ENCODE results near the gene S100A16. TPM values are rescaled to one million over a fixed set of nuclear protein-coding genes. Genes with fewer than 3 reads are reported as not detected.
A peak's percentile ranks its signal among the peaks of the same experiment; 100 is the strongest.

S100A16 gene
- total and polyA plus RNA-seq, 9 of the 15 experiments (the other 6 are each of a cell fraction or from before 2014, with no cell fraction given): 1.6 to 6.9 (median 4.3) TPM

GRCh38 chr1:153633754-153634665, 21.1 kb upstream of the S100A16 start, which contains the start of gene CHTOP (continued):
- peak; percentile 98 for TF ChIP-seq AFF4 (CRISPR knock-in tag; IDR thresholded peaks at IDR 0.05)
- no peak for TF ChIP-seq OTX1 (CRISPR knock-in tag; IDR thresholded peaks at IDR 0.05)
- TF ChIP-seq, protein P1, sequence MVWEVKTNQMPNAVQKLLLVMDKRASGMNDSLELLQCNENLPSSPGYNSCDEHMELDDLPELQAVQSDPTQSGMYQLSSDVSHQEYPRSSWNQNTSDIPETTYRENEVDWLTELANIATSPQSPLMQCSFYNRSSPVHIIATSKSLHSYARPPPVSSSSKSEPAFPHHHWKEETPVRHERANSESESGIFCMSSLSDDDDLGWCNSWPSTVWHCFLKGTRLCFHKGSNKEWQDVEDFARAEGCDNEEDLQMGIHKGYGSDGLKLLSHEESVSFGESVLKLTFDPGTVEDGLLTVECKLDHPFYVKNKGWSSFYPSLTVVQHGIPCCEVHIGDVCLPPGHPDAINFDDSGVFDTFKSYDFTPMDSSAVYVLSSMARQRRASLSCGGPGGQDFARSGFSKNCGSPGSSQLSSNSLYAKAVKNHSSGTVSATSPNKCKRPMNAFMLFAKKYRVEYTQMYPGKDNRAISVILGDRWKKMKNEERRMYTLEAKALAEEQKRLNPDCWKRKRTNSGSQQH (CRISPR knock-in tag; IDR thresholded peaks at IDR 0.05): no peak
- TF ChIP-seq KAT7 (CRISPR knock-in tag; IDR thresholded peaks at IDR 0.05; ENCODE audit: borderline replicate concordance): peak; percentile 88; the same call in 1 of the 2 replicates
- TF ChIP-seq, protein P2, sequence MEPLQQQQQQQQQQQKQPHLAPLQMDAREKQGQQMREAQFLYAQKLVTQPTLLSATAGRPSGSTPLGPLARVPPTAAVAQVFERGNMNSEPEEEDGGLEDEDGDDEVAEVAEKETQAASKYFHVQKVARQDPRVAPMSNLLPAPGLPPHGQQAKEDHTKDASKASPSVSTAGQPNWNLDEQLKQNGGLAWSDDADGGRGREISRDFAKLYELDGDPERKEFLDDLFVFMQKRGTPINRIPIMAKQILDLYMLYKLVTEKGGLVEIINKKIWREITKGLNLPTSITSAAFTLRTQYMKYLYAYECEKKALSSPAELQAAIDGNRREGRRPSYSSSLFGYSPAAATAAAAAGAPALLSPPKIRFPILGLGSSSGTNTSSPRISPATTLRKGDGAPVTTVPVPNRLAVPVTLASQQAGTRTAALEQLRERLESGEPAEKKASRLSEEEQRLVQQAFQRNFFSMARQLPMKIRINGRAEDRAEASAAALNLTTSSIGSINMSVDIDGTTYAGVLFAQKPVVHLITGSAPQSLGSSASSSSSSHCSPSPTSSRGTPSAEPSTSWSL (CRISPR knock-in tag; IDR thresholded peaks at IDR 0.05; ENCODE audit: borderline replicate concordance): no peak
- TF ChIP-seq, protein P3, sequence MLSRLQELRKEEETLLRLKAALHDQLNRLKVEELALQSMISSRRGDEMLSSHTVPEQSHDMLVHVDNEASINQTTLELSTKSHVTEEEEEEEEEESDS (CRISPR knock-in tag; IDR thresholded peaks at IDR 0.05): no peak
- no peak for TF ChIP-seq CUX1 (CRISPR knock-in tag; IDR thresholded peaks at IDR 0.05)
- peak; percentile 24 for TF ChIP-seq HDAC3 (IDR thresholded peaks at IDR 0.05; ENCODE audit: borderline replicate concordance, partially characterized antibody)
- TF ChIP-seq ZNF699 (CRISPR knock-in tag; IDR thresholded peaks at IDR 0.05; ENCODE audit: insufficient replicate concordance): no peak
- peak; percentile 88 for TF ChIP-seq FIP1L1 (IDR thresholded peaks at IDR 0.05; ENCODE audit: low read depth, low read length, poor library complexity, severe bottlenecking)
- TF ChIP-seq POLR2A (conservative IDR thresholded peaks at IDR 0.05): peak; percentile 98

Data from K562 (cell line).